CD4-positive, alpha-beta T cell (primary cell): ENCODE results near the gene CTLA4. TPM values are rescaled to one million over a fixed set of nuclear protein-coding genes. Genes with fewer than 3 reads are reported as not detected.

Experiments used
- ATAC-seq: fragments of 200-7000 bp; cut with Tn5 transposase; one replicate; pipeline ENCODE4 v1.10.0; 2022; ENCODE audit warnings: mild to moderate bottlenecking; ENCODE audit not compliant: poor library complexity
- CTCF ChIA-PET: fragments of 350-600 bp; sonication (Branson Sonifier 250); formaldehyde crosslinking; loops from one replicate; lab custom pipeline; 2021; ENCODE audit warnings: antibody characterized with exemption, inconsistent platforms; lab: Charles Lee
- POLR2A ChIA-PET: fragments of 350-600 bp; sonication (Branson Sonifier 250); formaldehyde crosslinking; loops from one replicate; lab custom pipeline; 2021; ENCODE audit warnings: antibody characterized with exemption, inconsistent platforms; lab: Charles Lee
- DNase-seq, 14 experiments: peaks; one replicate each; pipeline ENCODE4 v3.0.0-alpha.2; 2013 to 2020; ENCODE audit warnings: mixed read lengths in 2 of 14
- H3K27ac ChIP-seq, 2 donors: one replicate each; pipeline versions ENCODE4 v1.5.1 to v1.7.0; 2013; ENCODE audit warnings: low read length in 2 of 2, low read depth in 1 of 2, mild to moderate bottlenecking in 1 of 2
- H3K27me3 ChIP-seq, 2 experiments: 1 replicate in 1 of 2; 2 replicates in 1 of 2; pipeline versions ENCODE4 v1.6.1 to v1.7.0; 2013; ENCODE audit warnings: low read length in 2 of 2, control low read depth in 1 of 2, mild to moderate bottlenecking in 1 of 2, moderate library complexity in 1 of 2; ENCODE audit not compliant: insufficient read depth in 2 of 2, control insufficient read depth in 1 of 2
- H3K36me3 ChIP-seq: one replicate; pipeline ENCODE4 v1.6.1; 2013; ENCODE audit warnings: low read length, control low read depth; ENCODE audit not compliant: insufficient read depth
- H3K4me1 ChIP-seq: one replicate; pipeline ENCODE4 v1.6.1; 2013; ENCODE audit warnings: low read length, control low read depth; ENCODE audit not compliant: insufficient read depth
- H3K4me3 ChIP-seq: one replicate; pipeline ENCODE4 v1.5.1; 2013; ENCODE audit warnings: mild to moderate bottlenecking, low read length, moderate library complexity
- H3K9me3 ChIP-seq, 2 experiments: 1 replicate in 1 of 2; 2 replicates in 1 of 2; pipeline versions ENCODE4 v1.6.1 to v1.7.0; 2013; ENCODE audit warnings: low read length in 2 of 2, mild to moderate bottlenecking in 2 of 2, control low read depth in 1 of 2, moderate library complexity in 1 of 2; ENCODE audit not compliant: control insufficient read depth in 1 of 2, insufficient read depth in 1 of 2
- H3K27ac Mint-ChIP-seq: one replicate; pipeline ENCODE4 v1.8.0; 2020; ENCODE audit warnings: mixed read lengths
- H3K27me3 Mint-ChIP-seq: one replicate; pipeline ENCODE4 v1.8.0; 2021; ENCODE audit warnings: mixed read lengths
- H3K36me3 Mint-ChIP-seq: one replicate; pipeline ENCODE4 v1.8.0; 2021; ENCODE audit warnings: low read depth, mixed read lengths
- H3K4me1 Mint-ChIP-seq: one replicate; pipeline ENCODE4 v1.8.0; 2021; ENCODE audit warnings: low read depth, mixed read lengths
- H3K4me3 Mint-ChIP-seq: one replicate; pipeline ENCODE4 v1.8.0; 2020; ENCODE audit warnings: mild to moderate bottlenecking, mixed read lengths
- H3K9me3 Mint-ChIP-seq: one replicate; pipeline ENCODE4 v1.8.0; 2020; ENCODE audit warnings: mixed read lengths
- CTCF ChIP-seq: fragments of 200-600 bp; IDR thresholded peaks from one replicate; pipeline ENCODE4 v1.8.0; 2022; ENCODE audit warnings: antibody characterized with exemption, mild to moderate bottlenecking
- intact Hi-C, 2 experiments: fragments of 100-400 bp; cut with DNase I in 1 of 2; cut with micrococcal nuclease in 1 of 2; formaldehyde crosslinking; loops; one replicate each; pipeline versions ENCODE4 v1.15.1 to v1.9.0; 2023 to 2025; cut with DNase I, micrococcal nuclease
- total RNA-seq, 174 experiments: library from RNA in 2 of 174; stranded (reverse) in 2 of 174; gene quantifications; one replicate each; pipeline ENCODE4 v1.2.3 and lab custom pipeline; 2021 to 2026

CTLA4 gene
- total RNA-seq, 2 experiments from 2014 or later = 49.8 to 52.0 TPM

DNA sequence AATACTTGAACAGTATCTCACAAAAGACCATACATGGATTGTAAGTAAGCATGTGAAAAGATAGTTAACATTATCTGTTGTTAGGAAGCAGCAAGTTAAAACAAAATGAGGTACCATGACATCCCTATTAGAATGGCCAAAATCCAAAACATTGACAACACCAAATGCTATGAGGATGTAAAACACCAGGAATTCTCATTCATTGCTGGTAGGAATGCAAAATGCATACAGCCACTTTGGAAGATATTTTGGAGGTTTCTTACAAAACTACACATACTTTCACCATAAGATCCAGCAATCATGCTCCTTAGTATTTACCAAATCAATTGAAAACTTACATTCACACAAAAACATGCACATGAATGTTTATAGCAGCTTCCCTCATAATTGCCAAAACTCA is 38.1 kb downstream of the CTLA4 start:
- ChIA-PET POLR2A (interaction anchor here (1.5 kb wide), 1 partner anchor 36 kb away, joined by 3 read pairs; no protein-coding TSS in a partner anchor), CTCF (interaction anchor here (1.4 kb wide), 1 partner anchor 34 kb away, joined by 3 read pairs; no protein-coding TSS in a partner anchor)
- Mint-ChIP-seq H3K4me1 (peaks cover 12% of the 10 kb centered on the region), H3K9me3 (peaks cover 5% of the 10 kb centered on the region), H3K27ac (no peak overlapping the region), H3K36me3 (peaks cover 3% of the 10 kb centered on the region), H3K4me3 (no peak overlapping the region), H3K27me3 (no peaks in the 10 kb centered on the region)
- intact Hi-C loops = no loop called here
- TF ChIP-seq CTCF = no peak
- Histone ChIP-seq H3K27ac (no peak overlapping the region), H3K9me3 (peaks cover 0 to 20% of the 10 kb centered on the region in 2 experiments), H3K27me3 (no peaks in the 10 kb centered on the region), H3K4me3 (no peak overlapping the region), H3K4me1 (peaks cover 13% of the 10 kb centered on the region), H3K36me3 (no peaks in the 10 kb centered on the region)
- DNase-seq (no peak), ATAC-seq (no peak)

DNA sequence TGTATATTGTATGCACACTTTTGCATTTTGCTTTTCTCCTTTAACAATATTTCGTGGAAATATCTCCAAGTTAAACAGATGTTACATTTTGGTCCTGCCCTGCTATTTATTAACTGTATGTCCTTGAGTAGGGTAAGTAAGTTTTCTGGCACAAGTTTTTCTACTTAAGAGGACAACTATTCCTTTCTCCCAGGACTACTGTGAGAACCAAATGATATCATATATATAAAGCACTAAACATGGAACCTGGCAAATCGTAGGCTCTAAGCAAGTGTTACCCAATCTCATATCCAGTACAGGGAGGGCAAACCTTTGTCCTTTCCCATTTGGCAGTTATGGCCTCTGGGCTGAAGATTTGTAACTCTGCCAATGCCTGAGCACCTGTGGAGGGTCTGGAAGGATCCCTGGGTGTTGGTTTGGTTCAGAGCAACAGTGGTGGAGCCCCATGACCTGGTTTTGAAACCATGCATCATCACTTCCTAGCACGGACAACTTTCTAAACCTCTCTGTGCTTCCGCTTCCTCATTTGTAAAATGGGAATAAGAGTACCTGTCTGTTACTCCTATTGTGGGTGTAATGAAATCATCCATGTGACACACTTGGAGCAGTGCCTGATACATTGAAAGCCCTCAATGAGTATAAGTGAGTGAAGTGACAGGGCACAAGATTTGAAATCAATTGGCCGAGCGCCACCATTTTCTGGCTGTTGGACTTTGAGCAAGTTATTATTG is 40.7 kb downstream of the CTLA4 start:
- Histone ChIP-seq H3K27me3 (no peaks in the 10 kb centered on the region), H3K4me3 (no peak overlapping the region), H3K36me3 (no peaks in the 10 kb centered on the region), H3K9me3 (peaks cover 0 to 1% of the 10 kb centered on the region in 2 experiments), H3K27ac (no peak overlapping the region), H3K4me1 (peaks cover 13% of the 10 kb centered on the region)
- H3K9me3 Mint-ChIP-seq = no peaks in the 10 kb centered on the region
- H3K36me3 Mint-ChIP-seq = no peaks in the 10 kb centered on the region
- no peaks in the 10 kb centered on the region for H3K27me3 Mint-ChIP-seq
- CTCF ChIA-PET = interaction anchor here (1.2 kb wide), 1 partner anchor 49 kb away, joined by 3 read pairs; no protein-coding TSS in a partner anchor
- POLR2A ChIA-PET = no interaction called here
- no peak for TF ChIP-seq CTCF
- no peak overlapping the region for H3K27ac Mint-ChIP-seq
- intact Hi-C loops = loop anchor here (2.0 kb wide), 2 partner anchors 39 to 683 kb away; no protein-coding TSS in a partner anchor
- DNase-seq (peak in 3 of 14 experiments; percentile 23 to 63 (median 60)), ATAC-seq (no peak)
- H3K4me3 Mint-ChIP-seq = no peak overlapping the region
- H3K4me1 Mint-ChIP-seq = peaks cover 12% of the 10 kb centered on the region

GRCh38 chr2:203908797-203909185 is 41.2 kb downstream of the CTLA4 start:
- Histone ChIP-seq H3K9me3 (no peaks in the 10 kb centered on the region), H3K36me3 (no peaks in the 10 kb centered on the region), H3K4me3 (no peak overlapping the region), H3K4me1 (peaks cover 13% of the 10 kb centered on the region), H3K27ac (no peak overlapping the region), H3K27me3 (no peaks in the 10 kb centered on the region)
- Mint-ChIP-seq H3K4me3 (no peak overlapping the region), H3K4me1 (peaks cover 13% of the 10 kb centered on the region), H3K27me3 (no peaks in the 10 kb centered on the region), H3K27ac (no peak overlapping the region), H3K36me3 (no peaks in the 10 kb centered on the region), H3K9me3 (no peaks in the 10 kb centered on the region)
- DNase-seq (no peak), ATAC-seq (no peak)
- ChIA-PET CTCF (interaction anchor here (1.1 to 3.4 kb wide), 6 partner anchors 41 to 127 kb away, joined by 3 to 19 read pairs (median 6); partner anchors contain the start of gene CTLA4), POLR2A (interaction anchor here (0.8 to 1.7 kb wide), 5 partner anchors 35 to 424 kb away, joined by 3 to 10 read pairs (median 9); partner anchors contain the start of gene CTLA4)
- intact Hi-C loops = loop anchor here (1.0 to 2.0 kb wide), 5 partner anchors 40 to 684 kb away; no protein-coding TSS in a partner anchor
- no peak for TF ChIP-seq CTCF
